Lower lobe of right lung (tissue), 2 donors: Measurements from ENCODE around the gene TMEM234. TPM values are rescaled to one million over a fixed set of nuclear protein-coding genes. Genes with fewer than 3 reads are reported as not detected.

Source experiments
- ATAC-seq, 2 donors: fragments of 200-7000 bp; cut with Tn5 transposase; one replicate each; pipeline ENCODE4 v1.9.1; 2020 to 2022; ENCODE audit warnings: mild to moderate bottlenecking in 2 of 2, moderate library complexity in 2 of 2
- DNase-seq: peaks from one replicate; pipeline ENCODE4 v3.0.0-alpha.2; 2020
- H3K27ac ChIP-seq: fragments of 200-600 bp; one replicate; pipeline ENCODE4 v1.8.0; 2022
- H3K27me3 ChIP-seq: fragments of 200-600 bp; one replicate; pipeline ENCODE4 v1.8.0; 2022; ENCODE audit warnings: low read depth
- H3K36me3 ChIP-seq: fragments of 200-600 bp; one replicate; pipeline ENCODE4 v1.8.0; 2022; ENCODE audit warnings: mild to moderate bottlenecking
- H3K4me1 ChIP-seq: fragments of 200-600 bp; one replicate; pipeline ENCODE4 v1.8.0; 2022
- H3K4me3 ChIP-seq: fragments of 200-600 bp; one replicate; pipeline ENCODE4 v1.8.0; 2022; ENCODE audit warnings: mild to moderate bottlenecking
- H3K9me3 ChIP-seq: fragments of 200-600 bp; one replicate; pipeline ENCODE4 v1.8.0; 2022
- intact Hi-C: fragments of 100-400 bp; cut with DNase I; formaldehyde crosslinking; loops from one replicate; pipeline ENCODE4 v1.11.0; 2022
- total RNA-seq: library from RNA; stranded (reverse); fragmentation: NEBNext Ultra II Directional; extraction: Animal tissue kit (Norgen Biotek cat#: 25700); gene quantifications from one replicate; pipeline ENCODE4 v1.2.1, GENCODE V29; 2021
- TF ChIP-seq, protein P1 (sequence below): fragments of 200-600 bp; IDR thresholded peaks from one replicate; pipeline ENCODE4 v1.8.0; 2022; ENCODE audit warnings: antibody characterized with exemption, mild to moderate bottlenecking
- donor health status: DM: no; HTN: yes; CAD: no; lungs with severe emphysema.

TMEM234 gene
- total RNA-seq, 1 donor from 2014 or later = 24.5 TPM

DNA sequence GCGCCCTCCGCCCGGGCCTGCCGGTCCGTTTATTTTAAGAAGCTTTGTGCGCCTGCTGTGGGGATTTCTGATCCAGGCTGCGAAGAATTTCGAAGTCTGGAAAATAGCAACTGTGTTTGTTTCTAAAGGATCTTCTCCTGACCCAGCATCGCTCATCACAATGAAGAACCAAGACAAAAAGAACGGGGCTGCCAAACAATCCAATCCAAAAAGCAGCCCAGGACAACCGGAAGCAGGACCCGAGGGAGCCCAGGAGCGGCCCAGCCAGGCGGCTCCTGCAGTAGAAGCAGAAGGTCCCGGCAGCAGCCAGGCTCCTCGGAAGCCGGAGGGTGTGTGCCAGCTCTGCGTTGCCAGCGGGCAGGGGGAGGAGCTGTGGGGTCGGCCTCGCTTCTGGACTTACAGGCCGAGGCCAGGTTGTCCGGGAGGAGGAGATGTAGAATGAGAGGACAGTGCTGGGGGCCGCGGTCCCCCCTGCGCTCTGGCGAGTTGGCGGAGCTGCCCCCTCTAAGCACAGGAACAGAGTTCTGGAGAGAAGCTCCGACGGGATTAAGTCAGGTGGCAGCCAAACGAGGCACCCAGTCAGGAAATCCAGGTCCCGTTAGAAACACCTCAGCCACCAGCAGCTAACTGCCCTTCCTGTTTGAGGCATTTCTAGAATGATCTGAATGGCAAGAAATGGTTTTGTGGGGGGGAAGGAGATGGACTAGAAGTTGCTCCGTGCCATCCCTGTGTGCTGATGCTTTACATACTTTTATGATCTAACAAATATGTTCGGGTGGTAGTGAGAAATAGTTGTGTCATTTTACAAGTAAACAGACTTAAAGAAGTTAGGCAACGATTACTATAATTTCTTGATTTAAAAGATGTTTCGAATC lies 41.7 kb downstream of the TMEM234 start:
- Histone ChIP-seq H3K36me3 (peaks cover 41% of the 10 kb centered on the region), H3K4me3 (peak overlapping the region; percentile 76), H3K4me1 (peaks cover 50% of the 10 kb centered on the region), H3K27ac (peak overlapping the region; percentile 85), H3K9me3 (no peaks in the 10 kb centered on the region), H3K27me3 (no peaks in the 10 kb centered on the region)
- TF ChIP-seq, protein P1, sequence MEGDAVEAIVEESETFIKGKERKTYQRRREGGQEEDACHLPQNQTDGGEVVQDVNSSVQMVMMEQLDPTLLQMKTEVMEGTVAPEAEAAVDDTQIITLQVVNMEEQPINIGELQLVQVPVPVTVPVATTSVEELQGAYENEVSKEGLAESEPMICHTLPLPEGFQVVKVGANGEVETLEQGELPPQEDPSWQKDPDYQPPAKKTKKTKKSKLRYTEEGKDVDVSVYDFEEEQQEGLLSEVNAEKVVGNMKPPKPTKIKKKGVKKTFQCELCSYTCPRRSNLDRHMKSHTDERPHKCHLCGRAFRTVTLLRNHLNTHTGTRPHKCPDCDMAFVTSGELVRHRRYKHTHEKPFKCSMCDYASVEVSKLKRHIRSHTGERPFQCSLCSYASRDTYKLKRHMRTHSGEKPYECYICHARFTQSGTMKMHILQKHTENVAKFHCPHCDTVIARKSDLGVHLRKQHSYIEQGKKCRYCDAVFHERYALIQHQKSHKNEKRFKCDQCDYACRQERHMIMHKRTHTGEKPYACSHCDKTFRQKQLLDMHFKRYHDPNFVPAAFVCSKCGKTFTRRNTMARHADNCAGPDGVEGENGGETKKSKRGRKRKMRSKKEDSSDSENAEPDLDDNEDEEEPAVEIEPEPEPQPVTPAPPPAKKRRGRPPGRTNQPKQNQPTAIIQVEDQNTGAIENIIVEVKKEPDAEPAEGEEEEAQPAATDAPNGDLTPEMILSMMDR = no peak
- DNase-seq (peak; percentile 73), ATAC-seq (peak; percentile 60)
- intact Hi-C loops = no loop called here

DNA sequence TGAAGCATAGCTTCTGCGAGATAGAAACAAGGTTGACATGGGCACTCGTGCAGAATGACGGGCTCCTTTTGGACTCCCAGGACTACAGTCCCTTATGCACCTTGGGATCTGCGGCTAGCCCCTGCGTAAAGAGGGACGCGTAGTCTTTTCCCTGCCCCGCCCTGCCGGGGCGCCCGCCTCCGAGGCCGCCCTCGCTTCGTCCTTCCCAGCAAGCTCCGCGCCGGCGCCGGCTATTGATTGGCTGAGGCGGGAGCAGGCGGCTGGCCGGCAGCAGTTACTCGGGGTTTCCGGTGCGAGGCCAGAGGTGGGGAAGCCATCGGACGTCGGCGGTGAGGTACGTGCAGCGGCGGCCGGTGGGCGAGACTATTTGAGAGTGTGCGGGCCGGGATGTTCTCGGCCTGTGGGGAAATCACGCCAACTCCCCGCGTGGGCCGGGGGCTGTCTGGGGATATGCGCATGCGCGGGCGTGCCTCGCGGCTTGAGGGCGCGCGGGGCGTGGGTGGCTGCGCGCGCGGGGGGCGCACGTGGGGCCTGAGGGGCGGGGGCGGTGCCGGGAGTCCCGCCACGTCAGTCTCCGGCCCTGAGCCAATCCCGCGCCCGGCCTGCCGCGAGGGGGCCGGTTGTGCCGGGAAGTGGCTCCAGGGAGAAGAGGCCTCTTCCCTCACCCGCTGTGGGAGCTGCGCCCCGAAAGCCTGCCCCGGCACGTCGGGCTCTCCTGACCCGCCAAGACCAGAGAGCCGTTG lies 42.5 kb downstream of the TMEM234 start, which contains the start of gene TXLNA:
TXLNA (plus strand) TSS at position 233 of the 743 bp plus-strand sequence. CDS start 671 bp downstream, outside the sequence.
- ATAC-seq (peak; percentile 97), DNase-seq (peak; percentile 97)
- H3K4me1 ChIP-seq = peaks cover 46% of the 10 kb centered on the region
- H3K27me3 ChIP-seq = no peaks in the 10 kb centered on the region
- no peaks in the 10 kb centered on the region for H3K9me3 ChIP-seq
- peaks cover 33% of the 10 kb centered on the region for H3K36me3 ChIP-seq
- H3K27ac ChIP-seq = peak within 1 kb of the TSS; percentile 85
- intact Hi-C loops = no loop called here
- H3K4me3 ChIP-seq = peak within 1 kb of the TSS; percentile 76
- TF ChIP-seq, protein P1 = peak; percentile 15

DNA sequence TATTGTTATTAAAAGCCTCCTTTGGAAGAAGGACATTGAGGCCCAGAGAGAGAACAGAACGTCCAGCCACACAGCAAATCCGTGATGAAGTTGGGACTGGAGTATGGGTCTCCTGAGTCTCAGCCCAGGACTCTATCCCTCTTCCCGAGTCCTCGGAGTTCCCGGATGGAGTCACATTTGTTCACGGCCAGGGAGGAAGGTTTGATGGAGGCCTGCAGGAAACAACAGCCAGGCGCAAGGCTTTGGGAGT lies 43.0 kb downstream of the TMEM234 start:
- DNase-seq (no peak), ATAC-seq (peak; percentile 2 to 28)
- H3K27ac ChIP-seq = peak overlapping the region; percentile 85
- no peaks in the 10 kb centered on the region for H3K9me3 ChIP-seq
- TF ChIP-seq, protein P1 = no peak
- peaks cover 28% of the 10 kb centered on the region for H3K36me3 ChIP-seq
- no peaks in the 10 kb centered on the region for H3K27me3 ChIP-seq
- intact Hi-C loops = no loop called here
- peak overlapping the region; percentile 76 for H3K4me3 ChIP-seq
- peaks cover 41% of the 10 kb centered on the region for H3K4me1 ChIP-seq

DNA sequence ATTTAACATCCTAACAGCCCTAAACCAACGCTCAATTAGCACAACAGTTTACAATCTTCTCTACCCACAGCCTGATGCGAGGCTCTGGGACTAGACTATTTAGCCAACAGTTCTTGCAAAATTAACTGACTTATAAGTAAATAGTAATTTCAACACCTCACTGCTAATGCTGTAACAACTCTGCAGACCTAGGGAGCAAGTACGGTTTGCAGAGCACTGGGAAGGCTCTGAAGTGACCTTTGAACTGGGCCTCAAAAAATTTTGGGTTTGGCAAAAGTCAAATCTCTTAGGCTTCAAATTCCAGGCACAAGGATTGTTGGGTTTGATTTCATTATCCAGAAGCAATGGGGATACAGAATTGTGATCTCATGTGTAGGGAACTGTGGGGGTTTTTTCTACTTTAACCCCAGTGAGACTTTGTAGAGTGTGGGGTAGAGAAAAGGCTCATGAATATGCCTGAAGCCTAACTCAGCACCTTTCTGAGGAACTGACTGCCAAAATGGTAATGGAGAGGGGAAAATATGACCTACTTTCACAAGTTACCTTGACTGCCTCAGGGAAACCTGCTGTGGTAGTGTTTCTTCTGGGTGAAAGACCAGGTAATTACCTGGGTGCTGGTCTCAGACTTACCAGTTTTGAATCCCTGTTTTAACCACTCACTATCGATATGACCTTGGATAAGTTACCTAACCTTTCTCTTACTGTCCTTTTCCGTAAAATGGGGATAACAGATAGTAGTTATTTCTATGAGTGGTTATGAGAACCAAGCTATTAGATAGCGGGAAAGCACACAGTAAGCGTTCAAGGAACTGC lies 43.6 kb downstream of the TMEM234 start:
- peaks cover 23% of the 10 kb centered on the region for H3K36me3 ChIP-seq
- H3K27me3 ChIP-seq = no peaks in the 10 kb centered on the region
- peaks cover 36% of the 10 kb centered on the region for H3K4me1 ChIP-seq
- TF ChIP-seq, protein P1 = no peak
- DNase-seq (no peak), ATAC-seq (no peak)
- peak overlapping the region; percentile 76 for H3K4me3 ChIP-seq
- intact Hi-C loops = no loop called here
- H3K27ac ChIP-seq = peak overlapping the region; percentile 85
- H3K9me3 ChIP-seq = no peaks in the 10 kb centered on the region

DNA sequence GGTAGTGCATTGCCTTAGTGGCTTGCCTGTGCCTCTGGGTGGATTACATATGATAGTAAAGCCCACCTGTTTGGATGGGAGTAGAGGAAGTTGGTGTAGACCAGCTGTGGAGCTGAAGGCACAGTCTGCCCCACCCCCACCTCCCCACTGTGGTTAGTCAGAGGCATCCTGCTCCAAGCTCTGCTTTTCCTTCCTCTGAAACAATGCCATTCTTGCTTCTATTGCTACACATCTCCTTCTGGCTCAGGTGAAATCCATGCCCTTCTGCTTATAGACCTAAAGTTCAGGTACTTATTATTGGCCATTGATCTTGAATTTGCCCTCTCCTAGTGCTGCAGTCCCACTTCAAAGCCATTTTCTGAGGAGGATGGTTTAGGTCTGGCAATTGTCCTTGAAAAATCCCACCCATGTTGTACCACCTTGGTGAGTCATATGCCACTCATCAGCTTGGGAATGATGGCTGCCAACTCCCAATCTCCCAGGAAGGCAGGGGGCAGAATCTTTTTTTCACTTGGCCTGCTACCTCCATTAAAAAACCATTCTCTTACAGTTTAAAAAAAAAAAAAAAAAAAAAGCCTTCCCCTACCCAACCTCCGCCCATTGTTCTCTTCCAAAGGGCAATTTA lies 49.4 kb downstream of the TMEM234 start:
- ATAC-seq = no peak
- no peaks in the 10 kb centered on the region for H3K27me3 ChIP-seq
- H3K9me3 ChIP-seq = no peaks in the 10 kb centered on the region
- intact Hi-C loops = no loop called here
- H3K27ac ChIP-seq = no peak overlapping the region
- TF ChIP-seq, protein P1 = no peak
- H3K36me3 ChIP-seq = peaks cover 55% of the 10 kb centered on the region
- no peak overlapping the region for H3K4me3 ChIP-seq
- no peak for DNase-seq
- H3K4me1 ChIP-seq = no peaks in the 10 kb centered on the region
